Keratinocyte (primary cell): Measurements from ENCODE around the gene MSI2. TPM values are rescaled to one million over a fixed set of nuclear protein-coding genes. Genes with fewer than 3 reads are reported as not detected.

Source experiments
- DNase-seq: peaks from one replicate; pipeline ENCODE4 v3.0.0-alpha.2; 2011; ENCODE audit warnings: low read depth, missing footprints, low spot score
- FAIRE-seq: peaks from 2 replicates; lab custom pipeline; 2011; peaks lifted over from hg19 to GRCh38; lab: Jason Lieb, UNC
- H2AFZ ChIP-seq: 2 replicates; pipeline ENCODE4 v1.6.0; 2012; ENCODE audit warnings: low read length, control low read depth, inconsistent platforms; ENCODE audit not compliant: control insufficient read depth
- H3K27ac ChIP-seq: 2 replicates; pipeline ENCODE4 v1.5.1; 2011; ENCODE audit warnings: low read length; ENCODE audit not compliant: control insufficient read depth, insufficient read depth
- H3K27me3 ChIP-seq: 3 replicates; pipeline ENCODE4 v1.6.0; 2011; ENCODE audit warnings: low read length; ENCODE audit not compliant: control insufficient read depth, insufficient read depth; ENCODE audit errors: extremely low read depth
- H3K36me3 ChIP-seq, 2 experiments: 2 replicates in 1 of 2; 3 replicates in 1 of 2; pipeline ENCODE4 v1.5.1; 2011; ENCODE audit warnings: low read length in 2 of 2, mild to moderate bottlenecking in 1 of 2; ENCODE audit not compliant: control insufficient read depth in 2 of 2, insufficient read depth in 2 of 2; ENCODE audit errors: extremely low read depth in 1 of 2
- H3K4me1 ChIP-seq: 3 replicates; pipeline ENCODE4 v1.5.1; 2011; ENCODE audit warnings: low read length; ENCODE audit not compliant: control insufficient read depth, insufficient read depth; ENCODE audit errors: extremely low read depth
- H3K4me2 ChIP-seq: 3 replicates; pipeline ENCODE4 v1.6.0; 2011; ENCODE audit warnings: low read depth, low read length; ENCODE audit not compliant: control insufficient read depth, insufficient read depth; ENCODE audit errors: extremely low read depth
- H3K4me3 ChIP-seq, 3 experiments: fragments of 200-600 bp in 1 of 3; sonication (generic) in 1 of 3; 2 replicates in 2 of 3; 3 replicates in 1 of 3; pipeline ENCODE4 v1.5.1; 2011 to 2016; ENCODE audit warnings: low read length in 3 of 3, mild to moderate bottlenecking in 3 of 3, control low read depth in 2 of 3, inconsistent platforms in 1 of 3, low read depth in 1 of 3, mixed read lengths in 1 of 3, mixed run types in 1 of 3, moderate library complexity in 1 of 3; ENCODE audit not compliant: control insufficient read depth in 2 of 3, insufficient read depth in 2 of 3; ENCODE audit errors: extremely low read depth in 1 of 3
- H3K79me2 ChIP-seq: 2 replicates; pipeline ENCODE4 v1.6.0; 2012; ENCODE audit warnings: low read length; ENCODE audit not compliant: control insufficient read depth, insufficient read depth
- H3K9ac ChIP-seq: 3 replicates; pipeline ENCODE4 v1.6.0; 2011; ENCODE audit warnings: low read length; ENCODE audit not compliant: control insufficient read depth, insufficient read depth; ENCODE audit errors: extremely low read depth
- H3K9me1 ChIP-seq: 3 replicates; pipeline ENCODE4 v1.6.0; 2011; ENCODE audit warnings: low read length; ENCODE audit not compliant: control insufficient read depth, insufficient read depth; ENCODE audit errors: extremely low read depth
- H3K9me3 ChIP-seq: 2 replicates; pipeline ENCODE4 v1.5.1; 2012; ENCODE audit warnings: low read depth, low read length; ENCODE audit not compliant: control insufficient read depth
- H4K20me1 ChIP-seq: 3 replicates; pipeline ENCODE4 v1.6.0; 2011; ENCODE audit warnings: low read length; ENCODE audit not compliant: control insufficient read depth, insufficient read depth; ENCODE audit errors: extremely low read depth
- EZH2 ChIP-seq: IDR thresholded peaks from one replicate; pipeline ENCODE4 v1.6.1; 2012; ENCODE audit warnings: inconsistent platforms, mild to moderate bottlenecking, low read length, moderate library complexity
- dilution Hi-C: fragments of 300-500 bp; cut with MboI; formaldehyde crosslinking; loops from one replicate; pipeline ENCODE4 v1.7.0; 2020; ENCODE audit warnings: low sequenced_read_pairs; ENCODE audit not compliant: extremely low pct_ligation_motif_present
- polyA plus RNA-seq, 5 experiments: library from polyadenylated mRNA; depleted of rRNA in 3 of 5; stranded (reverse) in 3 of 5; stranded (forward) in 1 of 5; unstranded in 1 of 5; fragments of >200 nt; gene quantifications; 1 replicate in 1 of 5; 2 replicates in 3 of 5; 3 replicates in 1 of 5; pipeline versions ENCODE4 v1.2.1 to v1.2.3, GENCODE V29; 2011 to 2012; ENCODE audit warnings: missing spikeins in 2 of 5, low read depth in 1 of 5, low replicate concordance in 1 of 5
- TF ChIP-seq, protein P1 (sequence below), 3 experiments: IDR thresholded peaks in 1 of 3; conservative IDR thresholded peaks in 1 of 3; optimal IDR thresholded peaks in 1 of 3; 2 replicates in 2 of 3; 3 replicates in 1 of 3; pipeline versions ENCODE3 to v1.5.1; 2011; ENCODE audit warnings: low read length in 3 of 3, mild to moderate bottlenecking in 3 of 3, moderate library complexity in 2 of 3, control low read depth in 1 of 3, inconsistent platforms in 1 of 3; ENCODE audit not compliant: insufficient read depth in 2 of 3; ENCODE audit errors: extremely low read depth in 1 of 3

Gene MSI2
- polyA plus RNA-seq, 1 donor (not counting 4 experiments of a cell fraction or from before 2014, with no cell fraction given) = 22.3 TPM

GRCh38 chr17:57572062-57572461 lies 315.7 kb downstream of the MSI2 start:
- no peak for FAIRE-seq

DNA sequence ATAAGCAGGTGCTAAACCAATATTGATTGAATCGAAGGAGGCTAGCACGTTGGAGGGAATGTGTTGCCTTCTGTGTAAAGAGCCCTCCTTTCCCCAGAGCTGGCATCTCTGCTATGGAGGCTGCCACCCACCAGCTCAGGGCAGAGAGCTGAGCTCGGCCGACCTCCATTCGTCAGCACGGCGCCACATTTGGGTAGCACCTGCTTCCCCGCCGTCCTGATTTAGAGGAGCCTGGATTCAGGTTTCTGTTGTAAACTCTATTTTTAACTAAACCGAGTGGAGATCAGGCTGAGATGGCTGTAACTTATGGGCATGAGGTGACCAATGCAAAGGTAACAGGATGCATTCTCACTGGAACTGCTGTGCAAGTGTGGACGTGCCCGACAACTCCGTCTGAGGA lies 316.3 kb downstream of the MSI2 start:
- H3K4me1 ChIP-seq = no peaks in the 10 kb centered on the region

More at GRCh38 chr17:57572062-57572461, 315.7 kb downstream of the MSI2 start:
- no peaks in the 10 kb centered on the region for H3K9me3 ChIP-seq
- no peaks in the 10 kb centered on the region for H3K79me2 ChIP-seq
- H3K4me1 ChIP-seq = peaks cover under 1% of the 10 kb centered on the region
- H3K36me3 ChIP-seq = no peaks in the 10 kb centered on the region
- no peaks in the 10 kb centered on the region for H3K27me3 ChIP-seq
- no peaks in the 10 kb centered on the region for H4K20me1 ChIP-seq
- H3K4me2 ChIP-seq = no peak overlapping the region
- TF ChIP-seq, protein P1, sequence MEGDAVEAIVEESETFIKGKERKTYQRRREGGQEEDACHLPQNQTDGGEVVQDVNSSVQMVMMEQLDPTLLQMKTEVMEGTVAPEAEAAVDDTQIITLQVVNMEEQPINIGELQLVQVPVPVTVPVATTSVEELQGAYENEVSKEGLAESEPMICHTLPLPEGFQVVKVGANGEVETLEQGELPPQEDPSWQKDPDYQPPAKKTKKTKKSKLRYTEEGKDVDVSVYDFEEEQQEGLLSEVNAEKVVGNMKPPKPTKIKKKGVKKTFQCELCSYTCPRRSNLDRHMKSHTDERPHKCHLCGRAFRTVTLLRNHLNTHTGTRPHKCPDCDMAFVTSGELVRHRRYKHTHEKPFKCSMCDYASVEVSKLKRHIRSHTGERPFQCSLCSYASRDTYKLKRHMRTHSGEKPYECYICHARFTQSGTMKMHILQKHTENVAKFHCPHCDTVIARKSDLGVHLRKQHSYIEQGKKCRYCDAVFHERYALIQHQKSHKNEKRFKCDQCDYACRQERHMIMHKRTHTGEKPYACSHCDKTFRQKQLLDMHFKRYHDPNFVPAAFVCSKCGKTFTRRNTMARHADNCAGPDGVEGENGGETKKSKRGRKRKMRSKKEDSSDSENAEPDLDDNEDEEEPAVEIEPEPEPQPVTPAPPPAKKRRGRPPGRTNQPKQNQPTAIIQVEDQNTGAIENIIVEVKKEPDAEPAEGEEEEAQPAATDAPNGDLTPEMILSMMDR (optimal IDR thresholded peaks at IDR 0.05 in 1 of 3, IDR thresholded peaks at IDR 0.05 in 1 of 3, conservative IDR thresholded peaks at IDR 0.05 in 1 of 3; ENCODE audit: extremely low read depth in 1 of 3, insufficient read depth in 2 of 3, low read length in 3 of 3) = no peak
- no peak for TF ChIP-seq EZH2
- no peak overlapping the region for H2AFZ ChIP-seq
- H3K9ac ChIP-seq = no peak overlapping the region
- H3K9me1 ChIP-seq = no peaks in the 10 kb centered on the region
- dilution Hi-C loops = no loop called here
- H3K4me3 ChIP-seq = no peak overlapping the region
- no peak overlapping the region for H3K27ac ChIP-seq
- DNase-seq = no peak

More for the DNA sequence above, 316.3 kb downstream of the MSI2 start:
- H3K79me2 ChIP-seq = no peaks in the 10 kb centered on the region
- no peak overlapping the region for H3K4me3 ChIP-seq
- no peak overlapping the region for H3K27ac ChIP-seq
- H3K9me3 ChIP-seq = no peaks in the 10 kb centered on the region
- no peak overlapping the region for H3K9ac ChIP-seq
- H3K36me3 ChIP-seq = no peaks in the 10 kb centered on the region
- H3K4me2 ChIP-seq = no peak overlapping the region
- H3K27me3 ChIP-seq = no peaks in the 10 kb centered on the region
- H3K9me1 ChIP-seq = no peaks in the 10 kb centered on the region
- H2AFZ ChIP-seq = no peak overlapping the region
- no peak for TF ChIP-seq EZH2
- TF ChIP-seq, protein P1 (optimal IDR thresholded peaks at IDR 0.05 in 1 of 3, IDR thresholded peaks at IDR 0.05 in 1 of 3, conservative IDR thresholded peaks at IDR 0.05 in 1 of 3; ENCODE audit: extremely low read depth in 1 of 3, insufficient read depth in 2 of 3, low read length in 3 of 3) = no peak
- dilution Hi-C loops = no loop called here
- FAIRE-seq = no peak
- DNase-seq = no peak
- no peaks in the 10 kb centered on the region for H4K20me1 ChIP-seq
